BJ (cell line): Measurements from ENCODE around the gene FECH. TPM values are rescaled to one million over a fixed set of nuclear protein-coding genes. Genes with fewer than 3 reads are reported as not detected.

ENCODE experiments used
- CTCF ChIA-PET: fragments of 350-600 bp; formaldehyde crosslinking; extraction: SDS; loops from one replicate; lab custom pipeline; 2021; ENCODE audit warnings: antibody characterized with exemption, inconsistent platforms; lab: Yijun Ruan, JAX
- POLR2A ChIA-PET: fragments of 300-600 bp; sonication (Branson Sonifier 250); formaldehyde crosslinking; extraction: SDS; loops from one replicate; lab custom pipeline; 2021; ENCODE audit warnings: antibody characterized with exemption; lab: Charles Lee
- DNase-seq: peaks from one replicate; pipeline ENCODE4 v3.0.0-alpha.2; 2011; ENCODE audit warnings: low read depth
- H3K27me3 ChIP-seq: 2 replicates; pipeline ENCODE4 v1.6.0; 2011; ENCODE audit warnings: low read length; ENCODE audit not compliant: control insufficient read depth, insufficient read depth
- H3K36me3 ChIP-seq: 2 replicates; pipeline ENCODE4 v1.5.1; 2011; ENCODE audit warnings: low read length; ENCODE audit not compliant: control insufficient read depth, insufficient read depth
- H3K4me3 ChIP-seq: 2 replicates; pipeline ENCODE4 v1.5.1; 2011; ENCODE audit warnings: low read depth, mild to moderate bottlenecking, control low read depth, low read length
- CTCF ChIP-seq: IDR thresholded peaks from 2 replicates; pipeline ENCODE4 v1.5.1; 2011; ENCODE audit warnings: low read depth, mild to moderate bottlenecking, control low read depth, inconsistent platforms, low read length, moderate library complexity; ENCODE audit not compliant: insufficient read depth
- polyA plus RNA-seq: library from polyadenylated mRNA; depleted of rRNA; stranded (reverse); fragments of >200 nt; gene quantifications from 2 replicates; pipeline ENCODE4 v1.2.3, GENCODE V29; 2011

The FECH gene
- polyA plus RNA-seq, 1 experiment, result 63.4 TPM

GRCh38 chr18:57533868-57534510, 52.5 kb downstream of the FECH start:
- TF ChIP-seq CTCF, result no peak
- H3K4me3 ChIP-seq, result no peak overlapping the region
- POLR2A ChIA-PET, result no interaction called here
- no peaks in the 10 kb centered on the region for H3K36me3 ChIP-seq
- CTCF ChIA-PET, result no interaction called here
- DNase-seq, result no peak
- H3K27me3 ChIP-seq, result no peaks in the 10 kb centered on the region

GRCh38 chr18:57533006-57533867, 53.3 kb downstream of the FECH start:
- DNase-seq, result no peak
- CTCF ChIA-PET, result interaction anchor here (0.8 to 1.6 kb wide), 3 partner anchors 9 to 29 kb away, joined by 3 to 4 read pairs (median 3); no protein-coding TSS in a partner anchor

GRCh38 chr18:57529151-57529550, 57.4 kb downstream of the FECH start:
- Histone ChIP-seq H3K36me3 (no peaks in the 10 kb centered on the region), H3K4me3 (no peak overlapping the region), H3K27me3 (peaks cover 1% of the 10 kb centered on the region; the same call in 1 of the 2 replicates)
- TF ChIP-seq CTCF, result no peak
- ChIA-PET POLR2A (no interaction called here), CTCF (no interaction called here)
- DNase-seq, result no peak

More at GRCh38 chr18:57533006-57533867, 53.3 kb downstream of the FECH start:
- no peaks in the 10 kb centered on the region for H3K36me3 ChIP-seq
- no peak overlapping the region for H3K4me3 ChIP-seq
- POLR2A ChIA-PET, result no interaction called here
- TF ChIP-seq CTCF, result no peak
- H3K27me3 ChIP-seq, result no peaks in the 10 kb centered on the region

GRCh38 chr18:57527556-57528229, 58.8 kb downstream of the FECH start:
- DNase-seq, result no peak
- Histone ChIP-seq H3K36me3 (no peaks in the 10 kb centered on the region), H3K4me3 (no peak overlapping the region), H3K27me3 (peaks cover 1% of the 10 kb centered on the region; the same call in 1 of the 2 replicates)
- ChIA-PET POLR2A (no interaction called here), CTCF (no interaction called here)
- TF ChIP-seq CTCF, result no peak
